WTC11 (cell line): ENCODE data around the gene KIT. TPM values are rescaled to one million over a fixed set of nuclear protein-coding genes. Genes with fewer than 3 reads are reported as not detected.

Experiments used
- ATF1 ChIP-seq: sonication (generic); formaldehyde crosslinking; IDR thresholded peaks from 2 replicates; pipeline ENCODE4 v1.8.1; 2023; ENCODE audit warnings: mild to moderate bottlenecking, moderate library complexity, missing genetic modification reagents
- ATF2 ChIP-seq: sonication (generic); formaldehyde crosslinking; IDR thresholded peaks from 2 replicates; pipeline ENCODE4 v1.8.1; 2022; ENCODE audit warnings: low read depth, missing genetic modification reagents, borderline replicate concordance
- CDX4 ChIP-seq: fragments of 250-450 bp; sonication (Bioruptor Pico); IDR thresholded peaks from 2 replicates; pipeline ENCODE4 v1.9.0; 2021; ENCODE audit warnings: moderate library complexity, mild to moderate bottlenecking, inconsistent platforms, borderline replicate concordance
- CREB1 ChIP-seq: sonication (generic); formaldehyde crosslinking; IDR thresholded peaks from 2 replicates; pipeline ENCODE4 v1.8.0; 2023; ENCODE audit warnings: mild to moderate bottlenecking, missing genetic modification reagents
- CREM ChIP-seq: sonication (generic); formaldehyde crosslinking; IDR thresholded peaks from 2 replicates; pipeline ENCODE4 v1.8.1; 2022; ENCODE audit warnings: mild to moderate bottlenecking, missing genetic modification reagents, moderate library complexity
- E2F5 ChIP-seq: sonication (generic); formaldehyde crosslinking; IDR thresholded peaks from 2 replicates; pipeline ENCODE4 v1.8.1; 2022; ENCODE audit warnings: mild to moderate bottlenecking, moderate library complexity, missing genetic modification reagents
- ERG ChIP-seq: fragments of 250-450 bp; sonication (Bioruptor Pico); IDR thresholded peaks from 2 replicates; pipeline ENCODE4 v1.8.0; 2021; ENCODE audit warnings: mild to moderate bottlenecking
- ETV6 ChIP-seq: sonication (generic); formaldehyde crosslinking; IDR thresholded peaks from 2 replicates; pipeline ENCODE4 v1.8.1; 2022; ENCODE audit warnings: mild to moderate bottlenecking, missing genetic modification reagents
- FOXJ3 ChIP-seq: sonication (generic); formaldehyde crosslinking; IDR thresholded peaks from 2 replicates; pipeline ENCODE4 v1.9.0; 2021; ENCODE audit warnings: missing genetic modification reagents, mild to moderate bottlenecking, borderline replicate concordance
- FOXP1 ChIP-seq: sonication (generic); formaldehyde crosslinking; IDR thresholded peaks from 2 replicates; pipeline ENCODE4 v1.8.0; 2022; ENCODE audit warnings: missing genetic modification reagents, mild to moderate bottlenecking, moderate library complexity, borderline replicate concordance
- FOXP4 ChIP-seq: sonication (generic); formaldehyde crosslinking; IDR thresholded peaks from 2 replicates; pipeline ENCODE4 v1.8.0; 2022; ENCODE audit warnings: mild to moderate bottlenecking, missing genetic modification reagents
- GABPB1 ChIP-seq: sonication (generic); formaldehyde crosslinking; IDR thresholded peaks from 2 replicates; pipeline ENCODE4 v1.8.1; 2023; ENCODE audit warnings: mild to moderate bottlenecking, missing genetic modification reagents
- IRF2 ChIP-seq: sonication (generic); formaldehyde crosslinking; IDR thresholded peaks from 2 replicates; pipeline ENCODE4 v1.8.0; 2022; ENCODE audit warnings: low read depth, missing genetic modification reagents, borderline replicate concordance
- KAT7 ChIP-seq: sonication (generic); formaldehyde crosslinking; IDR thresholded peaks from 2 replicates; pipeline ENCODE4 v1.8.1; 2023; ENCODE audit warnings: missing genetic modification reagents, mild to moderate bottlenecking, borderline replicate concordance
- MAX ChIP-seq: sonication (generic); formaldehyde crosslinking; IDR thresholded peaks from 2 replicates; pipeline ENCODE4 v1.8.0; 2022; ENCODE audit warnings: mild to moderate bottlenecking, missing genetic modification reagents
- NR1H2 ChIP-seq: sonication (generic); formaldehyde crosslinking; IDR thresholded peaks from 2 replicates; pipeline ENCODE4 v1.9.0; 2021; ENCODE audit warnings: mild to moderate bottlenecking, moderate library complexity, missing genetic modification reagents
- OVOL2 ChIP-seq: fragments of 250-450 bp; sonication (Bioruptor Pico); IDR thresholded peaks from 2 replicates; pipeline ENCODE4 v1.9.0; 2021; ENCODE audit warnings: mild to moderate bottlenecking, borderline replicate concordance
- PRRX2 ChIP-seq: fragments of 250-450 bp; sonication (Bioruptor Pico); IDR thresholded peaks from 2 replicates; pipeline ENCODE4 v1.8.0; 2021; ENCODE audit warnings: mild to moderate bottlenecking
- SP1 ChIP-seq: sonication (generic); formaldehyde crosslinking; conservative IDR thresholded peaks from 2 replicates; pipeline ENCODE4 v1.8.1; 2022; ENCODE audit warnings: missing genetic modification reagents
- ZNF219 ChIP-seq: sonication (generic); formaldehyde crosslinking; IDR thresholded peaks from 2 replicates; pipeline ENCODE4 v1.8.0; 2023; ENCODE audit warnings: missing genetic modification reagents, mild to moderate bottlenecking, borderline replicate concordance
- ZNF281 ChIP-seq: sonication (generic); formaldehyde crosslinking; IDR thresholded peaks from 2 replicates; pipeline ENCODE4 v1.8.0; 2023; ENCODE audit warnings: mild to moderate bottlenecking, missing genetic modification reagents
- ZNF532 ChIP-seq: fragments of 250-450 bp; sonication (Bioruptor Pico); IDR thresholded peaks from 2 replicates; pipeline ENCODE4 v1.9.0; 2021; ENCODE audit warnings: mild to moderate bottlenecking, borderline replicate concordance
- ZSCAN18 ChIP-seq: fragments of 250-450 bp; sonication (Bioruptor Pico); IDR thresholded peaks from 2 replicates; pipeline ENCODE4 v2.1.2; 2022; ENCODE audit warnings: mild to moderate bottlenecking, moderate library complexity
- total RNA-seq: library from RNA; stranded (reverse); gene quantifications from 3 replicates; pipeline ENCODE4 v1.2.3, GENCODE V29; 2021

The KIT gene
- total RNA-seq, 1 experiment from 2014 or later = 23.3 TPM

- no peak for TF ChIP-seq CDX4 (CRISPR knock-in tag)
- no peak for TF ChIP-seq ZNF281 (CRISPR knock-in tag)
- no peak for TF ChIP-seq ZSCAN18
- no peak for TF ChIP-seq ERG (CRISPR knock-in tag)
- TF ChIP-seq ATF2 (CRISPR knock-in tag) = no peak
- TF ChIP-seq NR1H2 (CRISPR knock-in tag) = no peak
- no peak for TF ChIP-seq FOXJ3 (CRISPR knock-in tag)
- no peak for TF ChIP-seq FOXP4 (CRISPR knock-in tag)
- TF ChIP-seq CREB1 = no peak
- peak; percentile 76 for TF ChIP-seq SP1
- TF ChIP-seq E2F5 (CRISPR knock-in tag) = peak; percentile 82; the same call in 1 of the 2 replicates
- no peak for TF ChIP-seq ETV6 (CRISPR knock-in tag)
- no peak for TF ChIP-seq IRF2
- no peak for TF ChIP-seq GABPB1 (CRISPR knock-in tag)
- no peak for TF ChIP-seq ATF1 (CRISPR knock-in tag)
- no peak for TF ChIP-seq OVOL2
- no peak for TF ChIP-seq ZNF532 (CRISPR knock-in tag)
- no peak for TF ChIP-seq PRRX2 (CRISPR knock-in tag)
- TF ChIP-seq ZNF219 (CRISPR knock-in tag) = no peak
- peak; percentile 27; the same call in 1 of the 2 replicates for TF ChIP-seq FOXP1 (CRISPR knock-in tag)
- TF ChIP-seq MAX (CRISPR knock-in tag) = peak; percentile 87
- TF ChIP-seq CREM (CRISPR knock-in tag) = peak; percentile 73
- TF ChIP-seq KAT7 (CRISPR knock-in tag) = 0 out of 2 replicates have a peak, but pooled peaks have one; percentile 42
Observed at GRCh38 chr4:54657551-54658251, at the start of gene KIT (continued).
